ENCODE measurements around the gene HSD17B3. TPM values are rescaled to one million over a fixed set of nuclear protein-coding genes. Genes with fewer than 3 reads are reported as not detected.

HSD17B3 gene
- polyA plus RNA-seq, 1 donor from 2014 or later = not detected

- Histone ChIP-seq H3K4me2 (ENCODE audit: low read length) (no peak overlapping the region), H3K36me3 (ENCODE audit: insufficient read depth, low read length) (no peaks in the 10 kb centered on the region), H3F3A (ENCODE audit: insufficient read depth, low read length, poor library complexity, severe bottlenecking) (no peaks in the 10 kb centered on the region), H3K9ac (ENCODE audit: low read length) (no peak overlapping the region), H3K27me3 (ENCODE audit: insufficient read depth, low read depth, low read length) (no peaks in the 10 kb centered on the region), H4K20me1 (ENCODE audit: insufficient read depth) (no peaks in the 10 kb centered on the region), H3K4me3 (ENCODE audit: low read length) (no peak overlapping the region), H2AFZ (ENCODE audit: low read depth, low read length) (no peak overlapping the region), H3K27ac (ENCODE audit: low read length) (no peak overlapping the region), H3K79me2 (replicated peaks; ENCODE audit: insufficient read depth, low read length) (no peaks in the 10 kb centered on the region), H3K9me3 (ENCODE audit: low read length) (no peaks in the 10 kb centered on the region), H3K9me2 (ENCODE audit: insufficient read depth, low read length) (no peaks in the 10 kb centered on the region)
- TF ChIP-seq TAF1 (IDR thresholded peaks at IDR 0.05; ENCODE audit: low read depth) = no peak
- no peak for TF ChIP-seq EZH2 (IDR thresholded peaks at IDR 0.05; ENCODE audit: borderline replicate concordance, insufficient read depth, low read length, poor library complexity, severe bottlenecking)
- TF ChIP-seq MXI1 (conservative IDR thresholded peaks at IDR 0.05; ENCODE audit: poor library complexity, severe bottlenecking) = no peak
- TF ChIP-seq SMC3 (conservative IDR thresholded peaks at IDR 0.05; ENCODE audit: poor library complexity) = no peak
- no peak for TF ChIP-seq REST (IDR thresholded peaks at IDR 0.05; ENCODE audit: borderline replicate concordance)
- TF ChIP-seq EP300 (conservative IDR thresholded peaks at IDR 0.05; ENCODE audit: poor library complexity, severe bottlenecking) = no peak
- TF ChIP-seq CTCF (IDR thresholded peaks at IDR 0.05; ENCODE audit: poor library complexity, severe bottlenecking) = no peak
- no peak for TF ChIP-seq RAD21 (conservative IDR thresholded peaks at IDR 0.05)
- TF ChIP-seq POLR2AphosphoS5 (IDR thresholded peaks at IDR 0.05) = no peak
These were observed 72.0 kb downstream of the HSD17B3 start for GRCh38 chr9:96230002-96230401.

GRCh38 chr9:96222132-96222531 is 79.8 kb downstream of the HSD17B3 start:
- Histone ChIP-seq H3K79me2 (replicated peaks; ENCODE audit: insufficient read depth, low read length) (no peaks in the 10 kb centered on the region), H3K9ac (ENCODE audit: low read length) (no peak overlapping the region)
- TF ChIP-seq SMC3 (conservative IDR thresholded peaks at IDR 0.05; ENCODE audit: poor library complexity) = no peak
- TF ChIP-seq REST (IDR thresholded peaks at IDR 0.05; ENCODE audit: borderline replicate concordance) = no peak
- TF ChIP-seq POLR2AphosphoS5 (IDR thresholded peaks at IDR 0.05) = no peak
- no peak for TF ChIP-seq EZH2 (IDR thresholded peaks at IDR 0.05; ENCODE audit: borderline replicate concordance, insufficient read depth, low read length, poor library complexity, severe bottlenecking)
- no peak for TF ChIP-seq TAF1 (IDR thresholded peaks at IDR 0.05; ENCODE audit: low read depth)
- TF ChIP-seq EP300 (conservative IDR thresholded peaks at IDR 0.05; ENCODE audit: poor library complexity, severe bottlenecking) = no peak
- no peak for TF ChIP-seq MXI1 (conservative IDR thresholded peaks at IDR 0.05; ENCODE audit: poor library complexity, severe bottlenecking)
- no peak for TF ChIP-seq RAD21 (conservative IDR thresholded peaks at IDR 0.05)
- TF ChIP-seq CTCF (IDR thresholded peaks at IDR 0.05; ENCODE audit: poor library complexity, severe bottlenecking) = no peak

More at GRCh38 chr9:96222132-96222531, 79.8 kb downstream of the HSD17B3 start:
- Histone ChIP-seq H3K27me3 (ENCODE audit: insufficient read depth, low read depth, low read length) (peaks cover 5% of the 10 kb centered on the region), H3K9me3 (ENCODE audit: low read length) (no peaks in the 10 kb centered on the region), H3K27ac (ENCODE audit: low read length) (no peak overlapping the region), H3K4me3 (ENCODE audit: low read length) (no peak overlapping the region), H3K4me2 (ENCODE audit: low read length) (no peak overlapping the region), H3K36me3 (ENCODE audit: insufficient read depth, low read length) (no peaks in the 10 kb centered on the region), H4K20me1 (ENCODE audit: insufficient read depth) (no peaks in the 10 kb centered on the region), H2AFZ (ENCODE audit: low read depth, low read length) (no peak overlapping the region), H3F3A (ENCODE audit: insufficient read depth, low read length, poor library complexity, severe bottlenecking) (no peaks in the 10 kb centered on the region), H3K9me2 (ENCODE audit: insufficient read depth, low read length) (no peaks in the 10 kb centered on the region)
